Ishikawa (cell line): ENCODE results near the gene EFEMP2.

Experiments used
- CEBPB ChIP-seq: IDR thresholded peaks from 2 replicates; pipeline ENCODE4 v1.6.1; 2012
- CREB1 ChIP-seq: IDR thresholded peaks from 2 replicates; pipeline ENCODE4 v1.6.1; 2012; ENCODE audit warnings: low read depth
- EGR1 ChIP-seq: IDR thresholded peaks from 2 replicates; pipeline ENCODE4 v1.6.1; 2012
- EP300 ChIP-seq: IDR thresholded peaks from 2 replicates; pipeline ENCODE4 v1.6.1; 2012; ENCODE audit warnings: borderline replicate concordance
- FOXM1 ChIP-seq: IDR thresholded peaks from 2 replicates; pipeline ENCODE4 v1.6.1; 2012; ENCODE audit warnings: low read depth, borderline replicate concordance
- MAX ChIP-seq: IDR thresholded peaks from 2 replicates; pipeline ENCODE4 v1.6.1; 2012
- NFIC ChIP-seq: IDR thresholded peaks from 2 replicates; pipeline ENCODE4 v1.6.1; 2012
- RAD21 ChIP-seq: IDR thresholded peaks from 2 replicates; pipeline ENCODE4 v1.6.1; 2012; ENCODE audit warnings: low read depth
- REST ChIP-seq: IDR thresholded peaks from 2 replicates; pipeline ENCODE4 v1.6.1; 2012; ENCODE audit warnings: low read depth, mild to moderate bottlenecking
- TAF1 ChIP-seq: IDR thresholded peaks from 2 replicates; pipeline ENCODE4 v1.6.1; 2012; ENCODE audit warnings: low read depth, mild to moderate bottlenecking
- TCF12 ChIP-seq: IDR thresholded peaks from 2 replicates; pipeline ENCODE4 v1.6.1; 2012; ENCODE audit warnings: low read depth
- TEAD4 ChIP-seq: IDR thresholded peaks from 2 replicates; pipeline ENCODE4 v1.6.1; 2012
- USF1 ChIP-seq: IDR thresholded peaks from 2 replicates; pipeline ENCODE4 v1.6.1; 2012
- YY1 ChIP-seq: IDR thresholded peaks from 2 replicates; pipeline ENCODE4 v1.6.1; 2012; ENCODE audit warnings: low read depth
- ZBTB7A ChIP-seq: IDR thresholded peaks from 2 replicates; pipeline ENCODE4 v1.6.1; 2012; ENCODE audit warnings: low read depth

EFEMP2 gene

GRCh38 chr11:65863889-65864705 is 8.5 kb downstream of the EFEMP2 start:
- TF ChIP-seq ZBTB7A (no peak), MAX (no peak), CEBPB (no peak), REST (no peak), EGR1 (no peak), NFIC (no peak), USF1 (no peak)

- no peak for TF ChIP-seq YY1
- TF ChIP-seq CREB1: no peak
These were observed 9.4 kb downstream of the EFEMP2 start for GRCh38 chr11:65862941-65863888.

GRCh38 chr11:65862191-65862735 is 10.3 kb downstream of the EFEMP2 start:
- TF ChIP-seq YY1 (no peak), CEBPB (no peak), CREB1 (no peak), TAF1 (no peak), FOXM1 (no peak)

GRCh38 chr11:65861533-65862183 is 10.9 kb downstream of the EFEMP2 start:
- no peak for TF ChIP-seq REST
- TF ChIP-seq RAD21: no peak
- no peak for TF ChIP-seq USF1
- no peak for TF ChIP-seq ZBTB7A
- TF ChIP-seq TCF12: no peak
- no peak for TF ChIP-seq NFIC
- no peak for TF ChIP-seq EGR1
- no peak for TF ChIP-seq YY1

GRCh38 chr11:65861165-65861505 is 11.5 kb downstream of the EFEMP2 start:
- TF ChIP-seq TCF12 (no peak), EP300 (no peak), CREB1 (no peak), TEAD4 (no peak), NFIC (no peak), EGR1 (no peak), CEBPB (no peak), RAD21 (no peak), FOXM1 (no peak), TAF1 (no peak), ZBTB7A (no peak), MAX (no peak), YY1 (no peak), USF1 (no peak), REST (no peak)
